ENCODE measurements around the gene PSMD12. TPM values are rescaled to one million over a fixed set of nuclear protein-coding genes. Genes with fewer than 3 reads are reported as not detected.

Gene PSMD12
- total RNA-seq, 2 experiments from 2014 or later, result 80.9 to 89.1 TPM

- CTCF ChIA-PET, result interaction anchor here (0.8 to 10.8 kb wide), 45 partner anchors 11 to 330 kb away, joined by 3 to 201 read pairs (median 8); partner anchors contain the start of gene PSMD12
- H3K9me3 Mint-ChIP-seq, result no peaks in the 10 kb centered on the region
- H3K27me3 Mint-ChIP-seq, result no peaks in the 10 kb centered on the region
- peak overlapping the region; percentile 73 for H3K4me3 Mint-ChIP-seq
- TF ChIP-seq, protein P1, sequence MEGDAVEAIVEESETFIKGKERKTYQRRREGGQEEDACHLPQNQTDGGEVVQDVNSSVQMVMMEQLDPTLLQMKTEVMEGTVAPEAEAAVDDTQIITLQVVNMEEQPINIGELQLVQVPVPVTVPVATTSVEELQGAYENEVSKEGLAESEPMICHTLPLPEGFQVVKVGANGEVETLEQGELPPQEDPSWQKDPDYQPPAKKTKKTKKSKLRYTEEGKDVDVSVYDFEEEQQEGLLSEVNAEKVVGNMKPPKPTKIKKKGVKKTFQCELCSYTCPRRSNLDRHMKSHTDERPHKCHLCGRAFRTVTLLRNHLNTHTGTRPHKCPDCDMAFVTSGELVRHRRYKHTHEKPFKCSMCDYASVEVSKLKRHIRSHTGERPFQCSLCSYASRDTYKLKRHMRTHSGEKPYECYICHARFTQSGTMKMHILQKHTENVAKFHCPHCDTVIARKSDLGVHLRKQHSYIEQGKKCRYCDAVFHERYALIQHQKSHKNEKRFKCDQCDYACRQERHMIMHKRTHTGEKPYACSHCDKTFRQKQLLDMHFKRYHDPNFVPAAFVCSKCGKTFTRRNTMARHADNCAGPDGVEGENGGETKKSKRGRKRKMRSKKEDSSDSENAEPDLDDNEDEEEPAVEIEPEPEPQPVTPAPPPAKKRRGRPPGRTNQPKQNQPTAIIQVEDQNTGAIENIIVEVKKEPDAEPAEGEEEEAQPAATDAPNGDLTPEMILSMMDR (IDR thresholded peaks at IDR 0.05), result no peak
- intact Hi-C loops (cut with micrococcal nuclease), result loop anchor here (5.0 kb wide), 2 partner anchors 55 to 225 kb away; no protein-coding TSS in a partner anchor
- H3K27ac Mint-ChIP-seq, result peak overlapping the region; percentile 90
- peak; percentile 11 for ATAC-seq
- DNase-seq, result peak; percentile 65
- POLR2A ChIA-PET, result interaction anchor here (0.5 to 6.6 kb wide), 31 partner anchors 8 to 354 kb away, joined by 3 to 86 read pairs (median 4); partner anchors contain the start of genes NOL11 and PSMD12
- H3K4me1 Mint-ChIP-seq (ENCODE audit: low read depth), result peaks cover 46% of the 10 kb centered on the region
- peaks cover 18% of the 10 kb centered on the region for H3K36me3 Mint-ChIP-seq (ENCODE audit: low read depth)
These were observed 11.4 kb upstream of the PSMD12 start for GRCh38 chr17:67377488-67378453.

DNA sequence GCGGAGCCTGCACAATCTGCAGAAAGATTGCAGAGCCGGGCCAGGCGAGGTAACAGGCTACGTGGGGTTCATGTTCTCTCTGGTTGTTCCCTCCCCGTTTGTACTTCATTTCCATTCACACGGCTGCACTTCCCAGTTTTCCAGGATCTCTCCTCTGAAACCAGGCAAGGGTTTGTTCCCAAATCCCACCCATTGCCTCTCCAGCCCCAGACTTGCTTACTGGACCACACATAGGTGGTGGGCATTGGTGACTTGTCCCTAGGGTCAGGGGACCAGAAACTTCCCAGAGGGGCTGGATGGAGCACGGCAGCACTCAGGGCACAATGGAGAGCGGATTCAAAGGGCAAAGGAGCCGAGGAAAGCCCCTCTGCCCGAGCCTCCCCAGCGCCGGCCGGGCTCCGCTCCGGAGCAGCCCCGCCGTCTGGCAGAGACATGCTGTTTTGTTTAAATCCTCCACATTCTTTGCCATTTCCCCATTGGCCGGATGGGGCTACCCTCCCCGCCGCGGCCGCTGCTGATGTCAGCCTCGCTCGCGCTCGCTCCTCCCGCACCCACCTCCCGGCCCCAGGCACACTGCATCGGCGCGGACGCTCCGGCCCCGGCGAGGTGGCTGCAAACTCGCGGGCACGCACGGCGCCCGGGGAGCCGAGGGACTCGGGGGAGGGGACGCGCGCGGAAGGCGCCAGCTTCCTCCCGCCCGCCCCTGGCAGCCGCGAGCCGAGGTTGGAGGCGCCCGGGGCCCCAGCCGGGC is 10.5 kb upstream of the PSMD12 start, which contains the start of gene PITPNC1:
PITPNC1 (plus strand) TSS at position 545 of the 751 bp plus-strand sequence.
- H3K4me1 Mint-ChIP-seq (ENCODE audit: low read depth), result peaks cover 40% of the 10 kb centered on the region
- no peaks in the 10 kb centered on the region for H3K27me3 Mint-ChIP-seq
- H3K36me3 Mint-ChIP-seq (ENCODE audit: low read depth), result peaks cover 18% of the 10 kb centered on the region
- ATAC-seq (peak; percentile 74), DNase-seq (peak; percentile 92)
- H3K27ac Mint-ChIP-seq, result peak within 1 kb of the TSS; percentile 90
- H3K4me3 Mint-ChIP-seq, result peak within 1 kb of the TSS; percentile 73
- ChIA-PET POLR2A (interaction anchor here (1.1 to 6.6 kb wide), 11 partner anchors 7 to 340 kb away, joined by 3 to 86 read pairs (median 6); partner anchors contain the start of genes NOL11 and PSMD12), CTCF (interaction anchor here (0.8 to 10.8 kb wide), 20 partner anchors 9 to 313 kb away, joined by 3 to 201 read pairs (median 18); partner anchors contain the start of gene PSMD12)
- H3K9me3 Mint-ChIP-seq, result no peaks in the 10 kb centered on the region
- TF ChIP-seq, protein P1 (IDR thresholded peaks at IDR 0.05), result no peak
- intact Hi-C loops (cut with micrococcal nuclease), result loop anchor here (5.0 kb wide), 2 partner anchors 55 to 225 kb away; no protein-coding TSS in a partner anchor

GRCh38 chr17:67376415-67376736 is 10.0 kb upstream of the PSMD12 start:
- no peak for ATAC-seq
- Mint-ChIP-seq H3K4me3 (peak overlapping the region; percentile 73), H3K27me3 (no peaks in the 10 kb centered on the region), H3K27ac (peak overlapping the region; percentile 86), H3K36me3 (ENCODE audit: low read depth) (peaks cover 15% of the 10 kb centered on the region), H3K9me3 (no peaks in the 10 kb centered on the region), H3K4me1 (ENCODE audit: low read depth) (peaks cover 35% of the 10 kb centered on the region)
- ChIA-PET CTCF (interaction anchor here (0.8 to 10.8 kb wide), 17 partner anchors 9 to 317 kb away, joined by 3 to 201 read pairs (median 17); partner anchors contain the start of gene PSMD12), POLR2A (interaction anchor here (1.4 to 6.6 kb wide), 5 partner anchors 11 to 101 kb away, joined by 3 to 86 read pairs (median 9); partner anchors contain the start of gene PSMD12)
- intact Hi-C loops (cut with micrococcal nuclease), result loop anchor here (5.0 kb wide), 2 partner anchors 56 to 226 kb away; no protein-coding TSS in a partner anchor
- TF ChIP-seq, protein P1 (IDR thresholded peaks at IDR 0.05), result no peak
- DNase-seq, result no peak

- H3K4me3 Mint-ChIP-seq, result peak overlapping the region; percentile 73
- CTCF ChIA-PET, result interaction anchor here (0.9 to 10.8 kb wide), 28 partner anchors 11 to 449 kb away, joined by 3 to 201 read pairs (median 6); partner anchors contain the start of gene PSMD12
- intact Hi-C loops (cut with micrococcal nuclease), result loop anchor here (5.0 kb wide), 2 partner anchors 57 to 227 kb away; no protein-coding TSS in a partner anchor
- DNase-seq (no peak), ATAC-seq (no peak)
- H3K36me3 Mint-ChIP-seq (ENCODE audit: low read depth), result peaks cover 15% of the 10 kb centered on the region
- TF ChIP-seq, protein P1 (IDR thresholded peaks at IDR 0.05), result no peak
- H3K27me3 Mint-ChIP-seq, result no peaks in the 10 kb centered on the region
- H3K4me1 Mint-ChIP-seq (ENCODE audit: low read depth), result peaks cover 34% of the 10 kb centered on the region
- no peaks in the 10 kb centered on the region for H3K9me3 Mint-ChIP-seq
- H3K27ac Mint-ChIP-seq, result no peak overlapping the region
- POLR2A ChIA-PET, result interaction anchor here (1.0 to 6.6 kb wide), 8 partner anchors 10 to 341 kb away, joined by 3 to 86 read pairs (median 4); partner anchors contain the start of gene PSMD12
These were observed 9.3 kb upstream of the PSMD12 start for GRCh38 chr17:67375716-67376115.
